Panc1 (cell line): ENCODE results near the gene HMGA1.

ENCODE experiments used
- POLR2AphosphoS5 ChIP-seq: IDR thresholded peaks from 2 replicates; pipeline ENCODE4 v1.6.1; 2012; ENCODE audit warnings: mild to moderate bottlenecking, low read depth, low read length, moderate library complexity
- SIN3A ChIP-seq: IDR thresholded peaks from 2 replicates; pipeline ENCODE4 v1.6.1; 2012; ENCODE audit warnings: low read depth, mild to moderate bottlenecking, low read length, moderate library complexity, borderline replicate concordance; ENCODE audit not compliant: insufficient read depth
- TCF7L2 ChIP-seq: IDR thresholded peaks from 2 replicates; pipeline ENCODE4 v1.6.1; 2011; ENCODE audit warnings: mild to moderate bottlenecking, low read depth, low read length, inconsistent platforms
- TF ChIP-seq, protein P1 (sequence below): fragments of 450-650 bp; IDR thresholded peaks from 2 replicates; pipeline ENCODE4 v1.5.1; 2017; ENCODE audit warnings: mild to moderate bottlenecking
- TF ChIP-seq, protein P2 (sequence below), 2 experiments: IDR thresholded peaks; 2 replicates each; pipeline ENCODE4 v1.6.1; 2011 to 2012; ENCODE audit warnings: low read depth in 2 of 2, control low read depth in 1 of 2, low read length in 1 of 2, mild to moderate bottlenecking in 1 of 2, moderate library complexity in 1 of 2; ENCODE audit not compliant: insufficient read depth in 1 of 2

DNA sequence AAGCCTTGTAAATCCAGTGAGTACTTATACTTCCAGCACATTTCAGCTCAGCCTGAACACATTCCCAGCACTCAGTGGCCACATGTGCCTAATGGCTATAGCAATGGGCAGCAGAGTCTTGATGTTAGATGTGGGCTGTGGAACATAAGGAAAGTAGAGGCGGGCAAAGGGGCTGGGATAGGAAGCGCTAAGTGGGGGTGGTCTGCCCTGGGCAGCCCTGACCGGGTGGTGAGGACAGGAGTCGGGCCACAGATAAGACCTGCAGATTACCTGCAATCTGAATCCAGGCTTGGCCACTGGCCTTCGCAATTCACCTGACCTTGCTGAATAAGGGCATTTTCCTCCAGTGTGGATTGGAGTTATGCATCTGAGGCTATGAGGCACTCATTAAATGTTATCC, 11.1 kb upstream of the HMGA1 start:
- TF ChIP-seq, protein P1, sequence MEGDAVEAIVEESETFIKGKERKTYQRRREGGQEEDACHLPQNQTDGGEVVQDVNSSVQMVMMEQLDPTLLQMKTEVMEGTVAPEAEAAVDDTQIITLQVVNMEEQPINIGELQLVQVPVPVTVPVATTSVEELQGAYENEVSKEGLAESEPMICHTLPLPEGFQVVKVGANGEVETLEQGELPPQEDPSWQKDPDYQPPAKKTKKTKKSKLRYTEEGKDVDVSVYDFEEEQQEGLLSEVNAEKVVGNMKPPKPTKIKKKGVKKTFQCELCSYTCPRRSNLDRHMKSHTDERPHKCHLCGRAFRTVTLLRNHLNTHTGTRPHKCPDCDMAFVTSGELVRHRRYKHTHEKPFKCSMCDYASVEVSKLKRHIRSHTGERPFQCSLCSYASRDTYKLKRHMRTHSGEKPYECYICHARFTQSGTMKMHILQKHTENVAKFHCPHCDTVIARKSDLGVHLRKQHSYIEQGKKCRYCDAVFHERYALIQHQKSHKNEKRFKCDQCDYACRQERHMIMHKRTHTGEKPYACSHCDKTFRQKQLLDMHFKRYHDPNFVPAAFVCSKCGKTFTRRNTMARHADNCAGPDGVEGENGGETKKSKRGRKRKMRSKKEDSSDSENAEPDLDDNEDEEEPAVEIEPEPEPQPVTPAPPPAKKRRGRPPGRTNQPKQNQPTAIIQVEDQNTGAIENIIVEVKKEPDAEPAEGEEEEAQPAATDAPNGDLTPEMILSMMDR, result no peak
- TF ChIP-seq POLR2AphosphoS5 (no peak), SIN3A (no peak), TCF7L2 (no peak)
- TF ChIP-seq, protein P2, sequence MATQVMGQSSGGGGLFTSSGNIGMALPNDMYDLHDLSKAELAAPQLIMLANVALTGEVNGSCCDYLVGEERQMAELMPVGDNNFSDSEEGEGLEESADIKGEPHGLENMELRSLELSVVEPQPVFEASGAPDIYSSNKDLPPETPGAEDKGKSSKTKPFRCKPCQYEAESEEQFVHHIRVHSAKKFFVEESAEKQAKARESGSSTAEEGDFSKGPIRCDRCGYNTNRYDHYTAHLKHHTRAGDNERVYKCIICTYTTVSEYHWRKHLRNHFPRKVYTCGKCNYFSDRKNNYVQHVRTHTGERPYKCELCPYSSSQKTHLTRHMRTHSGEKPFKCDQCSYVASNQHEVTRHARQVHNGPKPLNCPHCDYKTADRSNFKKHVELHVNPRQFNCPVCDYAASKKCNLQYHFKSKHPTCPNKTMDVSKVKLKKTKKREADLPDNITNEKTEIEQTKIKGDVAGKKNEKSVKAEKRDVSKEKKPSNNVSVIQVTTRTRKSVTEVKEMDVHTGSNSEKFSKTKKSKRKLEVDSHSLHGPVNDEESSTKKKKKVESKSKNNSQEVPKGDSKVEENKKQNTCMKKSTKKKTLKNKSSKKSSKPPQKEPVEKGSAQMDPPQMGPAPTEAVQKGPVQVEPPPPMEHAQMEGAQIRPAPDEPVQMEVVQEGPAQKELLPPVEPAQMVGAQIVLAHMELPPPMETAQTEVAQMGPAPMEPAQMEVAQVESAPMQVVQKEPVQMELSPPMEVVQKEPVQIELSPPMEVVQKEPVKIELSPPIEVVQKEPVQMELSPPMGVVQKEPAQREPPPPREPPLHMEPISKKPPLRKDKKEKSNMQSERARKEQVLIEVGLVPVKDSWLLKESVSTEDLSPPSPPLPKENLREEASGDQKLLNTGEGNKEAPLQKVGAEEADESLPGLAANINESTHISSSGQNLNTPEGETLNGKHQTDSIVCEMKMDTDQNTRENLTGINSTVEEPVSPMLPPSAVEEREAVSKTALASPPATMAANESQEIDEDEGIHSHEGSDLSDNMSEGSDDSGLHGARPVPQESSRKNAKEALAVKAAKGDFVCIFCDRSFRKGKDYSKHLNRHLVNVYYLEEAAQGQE (IDR thresholded peaks at IDR 0.05; ENCODE audit: insufficient read depth in 1 of 2, low read depth in 2 of 2, low read length in 1 of 2), result no peak
